HCT116 (cell line): ENCODE measurements around the gene FSTL4. TPM values are rescaled to one million over a fixed set of nuclear protein-coding genes. Genes with fewer than 3 reads are reported as not detected.

ENCODE experiments used
- ATAC-seq: fragments of 200-7000 bp; cut with Tn5 transposase; 2 replicates; pipeline ENCODE4 v1.9.1; 2020; ENCODE audit warnings: mild to moderate bottlenecking, moderate library complexity
- BruUV-seq: library from RNA; stranded (reverse); fragments of 400-500 nt; replicated peaks from 2 replicates; lab custom pipeline; 2021; lab: Mats Ljungman, UMichigan
- CTCF ChIA-PET: fragments of 300-600 bp; sonication (Branson Sonifier 250); formaldehyde crosslinking; loops from one replicate; lab custom pipeline; 2021; ENCODE audit warnings: antibody characterized with exemption; lab: Charles Lee
- POLR2A ChIA-PET: fragments of 300-600, 350-600 bp; sonication (Branson Sonifier 250); formaldehyde crosslinking; loops from one replicate; lab custom pipeline; 2021; ENCODE audit warnings: antibody characterized with exemption; lab: Charles Lee
- RAD21 ChIA-PET, 2 experiments: fragments of 300-600 bp; sonication (Branson Sonifier 250); formaldehyde crosslinking; loops; one replicate each; lab custom pipeline; 2023; ENCODE audit warnings: low total read pairs in 2 of 2; ENCODE audit not compliant: uncharacterized antibody in 2 of 2, unreplicated experiment in 2 of 2, low non-redundant PET in 1 of 2; lab: Charles Lee
- DNase-seq: peaks from one replicate; pipeline ENCODE4 v3.0.0-alpha.2; 2010; ENCODE audit warnings: low read depth, low spot score
- H2AFZ ChIP-seq: fragments of 200-600 bp; shearing (Covaris generic), sonication (generic); 2 replicates; pipeline ENCODE4 v1.6.1; 2017; ENCODE audit warnings: low read depth, mixed run types, mixed read lengths, antibody characterized with exemption, low read length; ENCODE audit not compliant: poor library complexity, severe bottlenecking
- H3K27ac ChIP-seq: 2 replicates; pipeline ENCODE4 v1.5.1; 2012; ENCODE audit warnings: low read depth, low read length
- H3K27me3 ChIP-seq: fragments of 200-600 bp; sonication (generic); 2 replicates; pipeline ENCODE4 v1.6.1; 2016; ENCODE audit warnings: mixed run types, low read length, mixed read lengths; ENCODE audit not compliant: insufficient read depth
- H3K36me3 ChIP-seq, 2 experiments: fragments of 200-500 bp in 1 of 2; fragments of 200-600 bp in 1 of 2; sonication (Bioruptor generic) in 1 of 2; sonication (generic) in 1 of 2; 2 replicates each; pipeline versions ENCODE4 v1.5.1 to v1.6.1; 2014 to 2016; ENCODE audit warnings: low read length in 2 of 2, inconsistent platforms in 1 of 2, mixed read lengths in 1 of 2, mixed run types in 1 of 2; ENCODE audit not compliant: insufficient read depth in 2 of 2, control insufficient read depth in 1 of 2
- H3K4me1 ChIP-seq, 2 experiments: fragments of 200-600 bp in 1 of 2; sonication (generic) in 1 of 2; 2 replicates each; pipeline versions ENCODE4 v1.5.1 to v1.6.1; 2012 to 2017; ENCODE audit warnings: low read length in 2 of 2, inconsistent platforms in 1 of 2, mild to moderate bottlenecking in 1 of 2, mixed read lengths in 1 of 2, mixed run types in 1 of 2, moderate library complexity in 1 of 2; ENCODE audit not compliant: insufficient read depth in 2 of 2, control insufficient read depth in 1 of 2
- H3K4me2 ChIP-seq: fragments of 200-600 bp; sonication (generic); 2 replicates; pipeline ENCODE4 v1.6.1; 2017; ENCODE audit warnings: mixed run types, low read length, mixed read lengths
- H3K4me3 ChIP-seq, 2 experiments: fragments of 200-600 bp in 1 of 2; sonication (generic) in 1 of 2; replicated peaks in 1 of 2; 2 replicates each; pipeline ENCODE4 v1.5.1; 2011 to 2016; ENCODE audit warnings: low read length in 2 of 2, control low read depth in 1 of 2, low read depth in 1 of 2, mild to moderate bottlenecking in 1 of 2, mixed read lengths in 1 of 2, mixed run types in 1 of 2
- H3K79me2 ChIP-seq: fragments of 200-600 bp; sonication (generic); 2 replicates; pipeline ENCODE4 v1.6.1; 2017; ENCODE audit warnings: mild to moderate bottlenecking, mixed run types, low read length, moderate library complexity, mixed read lengths; ENCODE audit not compliant: insufficient read depth
- H3K9ac ChIP-seq: fragments of 200-600 bp; sonication (generic); 2 replicates; pipeline ENCODE4 v1.6.1; 2016; ENCODE audit warnings: low read length, mixed read lengths
- H3K9me2 ChIP-seq: fragments of 200-600 bp; sonication (generic), shearing (Covaris generic); 2 replicates; pipeline ENCODE4 v1.6.1; 2017; ENCODE audit warnings: mixed run types, mild to moderate bottlenecking, moderate library complexity; ENCODE audit not compliant: insufficient read depth
- H3K9me3 ChIP-seq, 2 experiments: fragments of 200-500 bp in 1 of 2; fragments of 200-600 bp in 1 of 2; sonication (Bioruptor generic) in 1 of 2; sonication (generic) in 1 of 2; 2 replicates each; pipeline ENCODE4 v1.6.1; 2014 to 2017; ENCODE audit warnings: low read length in 2 of 2, mixed read lengths in 2 of 2, inconsistent platforms in 1 of 2, low read depth in 1 of 2, mild to moderate bottlenecking in 1 of 2, mixed run types in 1 of 2, moderate library complexity in 1 of 2; ENCODE audit not compliant: control insufficient read depth in 1 of 2, insufficient read depth in 1 of 2
- H4K20me1 ChIP-seq: fragments of 200-600 bp; sonication (generic), shearing (Covaris generic); 2 replicates; pipeline ENCODE4 v1.6.1; 2017; ENCODE audit warnings: mixed run types, mild to moderate bottlenecking, moderate library complexity; ENCODE audit not compliant: insufficient read depth
- CBX3 ChIP-seq: IDR thresholded peaks from 2 replicates; pipeline ENCODE4 v1.6.1; 2012; ENCODE audit warnings: low read depth
- ELF1 ChIP-seq: IDR thresholded peaks from 2 replicates; pipeline ENCODE4 v1.6.1; 2012; ENCODE audit warnings: low read depth, borderline replicate concordance
- EZH2 ChIP-seq: fragments of 200-600 bp; sonication (generic); IDR thresholded peaks from 2 replicates; pipeline ENCODE4 v1.6.1; 2017; ENCODE audit warnings: antibody characterized with exemption, mixed run types
- EZH2phosphoT487 ChIP-seq: fragments of 200-600 bp; IDR thresholded peaks from 2 replicates; pipeline ENCODE4 v1.6.1; 2018; ENCODE audit warnings: antibody characterized with exemption, borderline replicate concordance
- FOSL1 ChIP-seq: IDR thresholded peaks from 2 replicates; pipeline ENCODE4 v1.6.1; 2012; ENCODE audit warnings: low read depth
- JUND ChIP-seq: IDR thresholded peaks from 2 replicates; pipeline ENCODE4 v1.6.1; 2012
- MAX ChIP-seq: IDR thresholded peaks from 2 replicates; pipeline ENCODE4 v1.6.1; 2012
- POLR2A ChIP-seq: IDR thresholded peaks from 2 replicates; pipeline ENCODE4 v1.7.0; 2011; ENCODE audit warnings: borderline replicate concordance; ENCODE audit not compliant: insufficient read depth, insufficient read length; ENCODE audit errors: extremely low read depth
- POLR2AphosphoS5 ChIP-seq: IDR thresholded peaks from 2 replicates; pipeline ENCODE4 v1.6.1; 2011; ENCODE audit warnings: mild to moderate bottlenecking, low read depth, low read length, moderate library complexity
- REST ChIP-seq: IDR thresholded peaks from 2 replicates; pipeline ENCODE4 v1.6.1; 2012; ENCODE audit warnings: low read depth
- SIN3A ChIP-seq: IDR thresholded peaks from 2 replicates; pipeline ENCODE4 v1.6.1; 2012; ENCODE audit warnings: low read depth
- SP1 ChIP-seq: IDR thresholded peaks from 2 replicates; pipeline ENCODE4 v1.6.1; 2012; ENCODE audit warnings: low read depth
- SRF ChIP-seq: IDR thresholded peaks from 2 replicates; pipeline ENCODE4 v1.6.1; 2012; ENCODE audit warnings: low read depth
- TCF7L2 ChIP-seq: IDR thresholded peaks from 2 replicates; pipeline ENCODE4 v1.7.0; 2011; ENCODE audit warnings: borderline replicate concordance, inconsistent platforms; ENCODE audit not compliant: insufficient read depth, insufficient read length; ENCODE audit errors: extremely low read depth
- ZFX ChIP-seq: fragments of 450-650 bp; IDR thresholded peaks from 2 replicates; pipeline ENCODE4 v1.6.1; 2017
- intact Hi-C: fragments of 100-400 bp; cut with micrococcal nuclease; formaldehyde crosslinking; loops from 2 replicates; pipeline ENCODE4 v1.10.0; 2022
- total RNA-seq: library from RNA; stranded (reverse); gene quantifications from one replicate; pipeline ENCODE4 v1.2.1, GENCODE V29; 2021; ENCODE audit not compliant: unreplicated experiment
- TF ChIP-seq, protein P1 (sequence below): IDR thresholded peaks from 2 replicates; pipeline ENCODE4 v1.6.1; 2011; ENCODE audit warnings: mild to moderate bottlenecking, low read length, moderate library complexity; ENCODE audit not compliant: insufficient replicate concordance; ENCODE audit errors: extremely low read depth

Gene FSTL4
- total RNA-seq, 1 experiment from 2014 or later: 0.37 TPM

DNA sequence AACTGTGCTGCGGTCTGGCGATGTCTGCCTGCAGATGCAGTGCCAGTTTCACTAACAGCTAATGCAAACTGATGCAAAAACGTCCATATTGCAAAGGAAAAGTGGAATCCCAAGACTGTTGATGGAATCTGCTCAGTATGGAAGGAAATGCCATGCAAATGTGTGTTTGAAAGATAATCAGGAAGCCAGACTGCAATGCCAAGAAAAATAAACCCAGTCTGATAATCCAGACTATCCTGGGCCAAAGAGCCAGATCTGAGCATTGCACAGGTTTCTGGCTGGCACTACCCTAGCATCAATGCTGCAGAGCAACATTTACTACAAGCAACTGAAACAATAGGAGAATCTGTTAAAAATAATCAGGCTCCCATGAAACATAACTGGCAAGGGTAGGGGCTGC is 130.3 kb downstream of the FSTL4 start:
- ChIA-PET POLR2A (no interaction called here), RAD21 (no interaction called here), CTCF (no interaction called here)
- Histone ChIP-seq H3K27ac (no peak overlapping the region), H3K36me3 (no peaks in the 10 kb centered on the region), H3K9me3 (no peaks in the 10 kb centered on the region), H3K79me2 (no peaks in the 10 kb centered on the region), H3K9me2 (no peaks in the 10 kb centered on the region), H3K9ac (no peak overlapping the region), H3K4me3 (no peak overlapping the region), H3K4me1 (no peaks in the 10 kb centered on the region), H2AFZ (no peak overlapping the region), H3K4me2 (no peak overlapping the region), H4K20me1 (no peaks in the 10 kb centered on the region), H3K27me3 (peaks cover 31% of the 10 kb centered on the region)
- no TSS peak for BruUV-seq
- ATAC-seq: no peak
- no peak for DNase-seq
- intact Hi-C loops: no loop called here
- TF ChIP-seq SRF (no peak), POLR2AphosphoS5 (no peak), EZH2 (no peak), ZFX (no peak), TCF7L2 (no peak), SP1 (no peak), ELF1 (no peak), CBX3 (no peak), MAX (no peak), REST (no peak), POLR2A (no peak), EZH2phosphoT487 (no peak), SIN3A (no peak), JUND (no peak), FOSL1 (no peak)
- TF ChIP-seq, protein P1, sequence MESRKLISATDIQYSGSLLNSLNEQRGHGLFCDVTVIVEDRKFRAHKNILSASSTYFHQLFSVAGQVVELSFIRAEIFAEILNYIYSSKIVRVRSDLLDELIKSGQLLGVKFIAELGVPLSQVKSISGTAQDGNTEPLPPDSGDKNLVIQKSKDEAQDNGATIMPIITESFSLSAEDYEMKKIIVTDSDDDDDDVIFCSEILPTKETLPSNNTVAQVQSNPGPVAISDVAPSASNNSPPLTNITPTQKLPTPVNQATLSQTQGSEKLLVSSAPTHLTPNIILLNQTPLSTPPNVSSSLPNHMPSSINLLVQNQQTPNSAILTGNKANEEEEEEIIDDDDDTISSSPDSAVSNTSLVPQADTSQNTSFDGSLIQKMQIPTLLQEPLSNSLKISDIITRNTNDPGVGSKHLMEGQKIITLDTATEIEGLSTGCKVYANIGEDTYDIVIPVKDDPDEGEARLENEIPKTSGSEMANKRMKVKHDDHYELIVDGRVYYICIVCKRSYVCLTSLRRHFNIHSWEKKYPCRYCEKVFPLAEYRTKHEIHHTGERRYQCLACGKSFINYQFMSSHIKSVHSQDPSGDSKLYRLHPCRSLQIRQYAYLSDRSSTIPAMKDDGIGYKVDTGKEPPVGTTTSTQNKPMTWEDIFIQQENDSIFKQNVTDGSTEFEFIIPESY: no peak
